SK-N-SH treated with all-trans-retinoic acid at 6 μM for 48 hours (cell line): ENCODE measurements around the gene CHAC2.

Experiments used
- CREB5 ChIP-seq: fragments of 250-450 bp; sonication (Bioruptor Pico); IDR thresholded peaks from 2 replicates; pipeline ENCODE4 v1.5.1; 2020; ENCODE audit warnings: low read depth, mild to moderate bottlenecking, moderate library complexity
- CSRNP3 ChIP-seq: fragments of 250-450 bp; sonication (Bioruptor Pico); IDR thresholded peaks from 2 replicates; pipeline ENCODE4 v1.5.1; 2021; ENCODE audit warnings: mild to moderate bottlenecking, moderate library complexity
- ISL1 ChIP-seq: fragments of 250-450 bp; sonication (Bioruptor Pico); IDR thresholded peaks from 2 replicates; pipeline ENCODE4 v2.1.2; 2022; ENCODE audit warnings: mild to moderate bottlenecking, moderate library complexity
- PATZ1 ChIP-seq: fragments of 250-450 bp; sonication (Bioruptor Pico); IDR thresholded peaks from 2 replicates; pipeline ENCODE4 v1.8.0; 2020; ENCODE audit warnings: mild to moderate bottlenecking, moderate library complexity, borderline replicate concordance
- PPARA ChIP-seq: fragments of 250-450 bp; sonication (Bioruptor Pico); IDR thresholded peaks from 2 replicates; pipeline ENCODE4 v1.5.0; 2020; ENCODE audit warnings: mild to moderate bottlenecking, borderline replicate concordance
- RARB ChIP-seq: fragments of 250-450 bp; sonication (Bioruptor Pico); IDR thresholded peaks from 2 replicates; pipeline ENCODE4 v1.8.0; 2021; ENCODE audit warnings: mild to moderate bottlenecking, moderate library complexity
- TOX ChIP-seq: fragments of 250-450 bp; sonication (Bioruptor Pico); IDR thresholded peaks from 2 replicates; pipeline ENCODE4 v1.8.0; 2021; ENCODE audit warnings: mild to moderate bottlenecking, moderate library complexity, borderline replicate concordance
- ZFP3 ChIP-seq: fragments of 250-450 bp; sonication (Bioruptor Pico); IDR thresholded peaks from 2 replicates; pipeline ENCODE4 v1.5.0; 2020; ENCODE audit warnings: mild to moderate bottlenecking, moderate library complexity
- ZFP30 ChIP-seq: fragments of 450-650 bp; formaldehyde crosslinking; IDR thresholded peaks from 2 replicates; pipeline ENCODE4 v1.5.0; 2022; ENCODE audit warnings: mild to moderate bottlenecking, moderate library complexity
- ZNF70 ChIP-seq: fragments of 450-650 bp; formaldehyde crosslinking; IDR thresholded peaks from 2 replicates; pipeline ENCODE4 v1.5.0; 2020; ENCODE audit warnings: mild to moderate bottlenecking, moderate library complexity

GRCh38 chr2:53793261-53793660, 25.7 kb downstream of the CHAC2 start:
- no peak for TF ChIP-seq ZFP3 (CRISPR knock-in tag)
- no peak for TF ChIP-seq ISL1
- no peak for TF ChIP-seq PPARA (CRISPR knock-in tag)
- no peak for TF ChIP-seq ZFP30 (CRISPR knock-in tag)
- TF ChIP-seq RARB = no peak
- TF ChIP-seq CSRNP3 = no peak
- no peak for TF ChIP-seq PATZ1 (CRISPR knock-in tag)
- no peak for TF ChIP-seq ZNF70 (CRISPR knock-in tag)
- TF ChIP-seq CREB5 (CRISPR knock-in tag) = no peak
- TF ChIP-seq TOX (CRISPR knock-in tag) = no peak
